ENCODE data around the gene SSPN. TPM values are rescaled to one million over a fixed set of nuclear protein-coding genes. Genes with fewer than 3 reads are reported as not detected.

The SSPN gene
- total RNA-seq, 1 donor from 2014 or later: 44.7 TPM

- intact Hi-C loops (cut with DNase I): no loop called here
- Histone ChIP-seq H3K36me3 (no peaks in the 10 kb centered on the region), H3K4me1 (peaks cover 12% of the 10 kb centered on the region), H3K4me3 (no peak overlapping the region), H3K27me3 (no peaks in the 10 kb centered on the region), H3K27ac (no peak overlapping the region), H3K9me3 (no peaks in the 10 kb centered on the region)
- no peak for DNase-seq (ENCODE audit: extremely low spot score in 2 of 2)
- no peak for TF ChIP-seq POLR2A (IDR thresholded peaks at IDR 0.05)
- TF ChIP-seq POLR2AphosphoS5 (IDR thresholded peaks at IDR 0.05; ENCODE audit: insufficient read depth in 1 of 2, low read depth in 1 of 2): no peak
- no peak for TF ChIP-seq CTCF (IDR thresholded peaks at IDR 0.05)
Observed at GRCh38 chr12:26153421-26154154, 41.8 kb upstream of the SSPN start.

GRCh38 chr12:26156201-26156871 lies 39.0 kb upstream of the SSPN start:
- Histone ChIP-seq H3K27ac (no peak overlapping the region), H3K27me3 (no peaks in the 10 kb centered on the region), H3K9me3 (no peaks in the 10 kb centered on the region), H3K4me1 (peaks cover 12% of the 10 kb centered on the region), H3K4me3 (no peak overlapping the region), H3K36me3 (no peaks in the 10 kb centered on the region)
- no peak for DNase-seq (ENCODE audit: extremely low spot score in 2 of 2)
- intact Hi-C loops (cut with DNase I): no loop called here
- TF ChIP-seq CTCF (IDR thresholded peaks at IDR 0.05) (no peak), POLR2AphosphoS5 (IDR thresholded peaks at IDR 0.05; ENCODE audit: insufficient read depth in 1 of 2, low read depth in 1 of 2) (no peak), POLR2A (IDR thresholded peaks at IDR 0.05) (no peak)

DNA sequence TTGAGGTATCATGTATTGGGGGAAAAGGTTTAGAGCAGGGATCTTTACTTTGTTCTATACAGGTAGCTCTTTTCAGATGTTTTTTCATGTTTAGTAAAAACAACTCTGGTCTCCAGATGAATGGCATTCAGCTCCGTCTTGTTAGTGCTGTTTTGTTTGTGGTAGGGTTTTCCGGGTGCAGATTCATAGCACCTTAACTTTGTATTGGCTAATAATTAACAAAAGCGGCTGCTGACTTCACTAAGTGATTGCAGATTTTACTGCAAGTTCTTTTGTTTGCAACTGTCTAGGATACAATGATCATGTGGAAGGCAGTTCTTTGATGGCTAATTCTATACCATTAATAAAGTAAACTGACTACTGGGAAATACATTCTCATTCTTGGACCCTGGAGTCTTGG lies 38.4 kb upstream of the SSPN start:
- Histone ChIP-seq H3K4me1 (peaks cover 12% of the 10 kb centered on the region), H3K27ac (no peak overlapping the region), H3K27me3 (no peaks in the 10 kb centered on the region), H3K9me3 (no peaks in the 10 kb centered on the region), H3K36me3 (no peaks in the 10 kb centered on the region), H3K4me3 (no peak overlapping the region)
- intact Hi-C loops (cut with DNase I): no loop called here
- TF ChIP-seq POLR2A (IDR thresholded peaks at IDR 0.05): no peak
- no peak for TF ChIP-seq POLR2AphosphoS5 (IDR thresholded peaks at IDR 0.05; ENCODE audit: insufficient read depth in 1 of 2, low read depth in 1 of 2)
- TF ChIP-seq CTCF (IDR thresholded peaks at IDR 0.05): no peak
- DNase-seq (ENCODE audit: extremely low spot score in 2 of 2): no peak

GRCh38 chr12:26158078-26158764 lies 37.2 kb upstream of the SSPN start:
- intact Hi-C loops (cut with DNase I): no loop called here
- Histone ChIP-seq H3K9me3 (no peaks in the 10 kb centered on the region), H3K4me3 (no peak overlapping the region), H3K4me1 (peaks cover 11% of the 10 kb centered on the region), H3K27me3 (no peaks in the 10 kb centered on the region), H3K36me3 (no peaks in the 10 kb centered on the region), H3K27ac (no peak overlapping the region)
- TF ChIP-seq POLR2AphosphoS5 (IDR thresholded peaks at IDR 0.05; ENCODE audit: insufficient read depth in 1 of 2, low read depth in 1 of 2) (no peak), CTCF (IDR thresholded peaks at IDR 0.05) (no peak), POLR2A (IDR thresholded peaks at IDR 0.05) (no peak)
- no peak for DNase-seq (ENCODE audit: extremely low spot score in 2 of 2)
